HepG2 (cell line): Measurements from ENCODE around the gene LYRM9.

Source experiments
- DPF2 ChIP-seq: sonication (generic); formaldehyde crosslinking; IDR thresholded peaks from 2 replicates; pipeline ENCODE4 v1.4.0; 2020; ENCODE audit warnings: mild to moderate bottlenecking, low read depth, missing genetic modification reagents, borderline replicate concordance
- POLR2AphosphoS5 ChIP-seq: IDR thresholded peaks from 2 replicates; pipeline ENCODE4 v1.6.1; 2012; ENCODE audit warnings: low read depth, low read length
- SRF ChIP-seq: IDR thresholded peaks from 2 replicates; pipeline ENCODE4 v1.6.1; 2011; ENCODE audit warnings: mild to moderate bottlenecking, low read depth, low read length, moderate library complexity
- TAF1 ChIP-seq: sonication (generic); formaldehyde crosslinking; IDR thresholded peaks from 2 replicates; pipeline ENCODE4 v1.4.0; 2020; ENCODE audit warnings: missing genetic modification reagents
- ZNF292 ChIP-seq: sonication (generic); formaldehyde crosslinking; IDR thresholded peaks from 2 replicates; pipeline ENCODE4 v1.8.1; 2022; ENCODE audit warnings: mild to moderate bottlenecking, low read depth, missing genetic modification reagents, borderline replicate concordance
- ZNF501 ChIP-seq: sonication (generic); formaldehyde crosslinking; IDR thresholded peaks from 2 replicates; pipeline ENCODE4 v1.5.1; 2020; ENCODE audit warnings: mild to moderate bottlenecking, moderate library complexity, missing genetic modification reagents
- TF ChIP-seq, protein P1 (sequence below), 2 experiments: sonication (generic) in 1 of 2; formaldehyde crosslinking in 1 of 2; IDR thresholded peaks; 2 replicates each; pipeline versions ENCODE4 v1.5.1 to v1.6.1; 2011 to 2020; ENCODE audit warnings: borderline replicate concordance in 1 of 2, low read depth in 1 of 2, low read length in 1 of 2, mild to moderate bottlenecking in 1 of 2, missing genetic modification reagents in 1 of 2, moderate library complexity in 1 of 2
- TF ChIP-seq, protein P2 (sequence below): sonication (generic); formaldehyde crosslinking; IDR thresholded peaks from 2 replicates; pipeline ENCODE4 v1.5.1; 2020; ENCODE audit warnings: missing genetic modification reagents, mild to moderate bottlenecking, borderline replicate concordance
- TF ChIP-seq, protein P3 (sequence below): sonication (generic); formaldehyde crosslinking; IDR thresholded peaks from 2 replicates; pipeline ENCODE4 v1.5.0; 2020; ENCODE audit warnings: mild to moderate bottlenecking, missing genetic modification reagents, moderate library complexity
- TF ChIP-seq, protein P4 (sequence below): sonication (generic); formaldehyde crosslinking; IDR thresholded peaks from 2 replicates; pipeline ENCODE4 v1.4.0; 2020; ENCODE audit warnings: missing genetic modification reagents

DNA sequence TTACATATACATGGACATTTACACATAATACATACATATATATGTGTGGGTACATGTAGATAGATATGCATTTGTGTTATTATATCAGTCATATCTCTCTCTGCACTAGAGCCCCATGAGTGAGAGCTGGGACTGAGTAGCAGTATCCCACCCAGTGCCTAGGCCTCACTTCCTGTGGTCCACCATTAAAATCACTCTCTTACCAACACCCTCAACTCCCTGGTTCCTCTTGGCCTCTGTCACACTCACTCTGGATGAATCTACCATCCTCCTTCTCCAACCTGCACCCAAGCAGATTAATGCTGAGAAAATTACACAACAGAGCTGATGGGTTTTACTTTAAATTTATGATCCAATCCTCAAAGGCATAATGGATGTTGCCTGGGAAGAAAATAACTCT, 4.9 kb upstream of the LYRM9 start:
- TF ChIP-seq, protein P1, sequence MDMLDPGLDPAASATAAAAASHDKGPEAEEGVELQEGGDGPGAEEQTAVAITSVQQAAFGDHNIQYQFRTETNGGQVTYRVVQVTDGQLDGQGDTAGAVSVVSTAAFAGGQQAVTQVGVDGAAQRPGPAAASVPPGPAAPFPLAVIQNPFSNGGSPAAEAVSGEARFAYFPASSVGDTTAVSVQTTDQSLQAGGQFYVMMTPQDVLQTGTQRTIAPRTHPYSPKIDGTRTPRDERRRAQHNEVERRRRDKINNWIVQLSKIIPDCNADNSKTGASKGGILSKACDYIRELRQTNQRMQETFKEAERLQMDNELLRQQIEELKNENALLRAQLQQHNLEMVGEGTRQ (IDR thresholded peaks at IDR 0.05; ENCODE audit: low read depth, low read length): no peak
- TF ChIP-seq, protein P1 (CRISPR knock-in tag; IDR thresholded peaks at IDR 0.05; ENCODE audit: borderline replicate concordance): no peak
- TF ChIP-seq, protein P2, sequence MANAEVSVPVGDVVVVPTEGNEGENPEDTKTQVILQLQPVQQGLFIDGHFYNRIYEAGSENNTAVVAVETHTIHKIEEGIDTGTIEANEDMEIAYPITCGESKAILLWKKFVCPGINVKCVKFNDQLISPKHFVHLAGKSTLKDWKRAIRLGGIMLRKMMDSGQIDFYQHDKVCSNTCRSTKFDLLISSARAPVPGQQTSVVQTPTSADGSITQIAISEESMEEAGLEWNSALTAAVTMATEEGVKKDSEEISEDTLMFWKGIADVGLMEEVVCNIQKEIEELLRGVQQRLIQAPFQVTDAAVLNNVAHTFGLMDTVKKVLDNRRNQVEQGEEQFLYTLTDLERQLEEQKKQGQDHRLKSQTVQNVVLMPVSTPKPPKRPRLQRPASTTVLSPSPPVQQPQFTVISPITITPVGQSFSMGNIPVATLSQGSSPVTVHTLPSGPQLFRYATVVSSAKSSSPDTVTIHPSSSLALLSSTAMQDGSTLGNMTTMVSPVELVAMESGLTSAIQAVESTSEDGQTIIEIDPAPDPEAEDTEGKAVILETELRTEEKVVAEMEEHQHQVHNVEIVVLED (CRISPR knock-in tag): no peak
- TF ChIP-seq ZNF292 (CRISPR knock-in tag): no peak
- TF ChIP-seq POLR2AphosphoS5: no peak
- TF ChIP-seq, protein P3, sequence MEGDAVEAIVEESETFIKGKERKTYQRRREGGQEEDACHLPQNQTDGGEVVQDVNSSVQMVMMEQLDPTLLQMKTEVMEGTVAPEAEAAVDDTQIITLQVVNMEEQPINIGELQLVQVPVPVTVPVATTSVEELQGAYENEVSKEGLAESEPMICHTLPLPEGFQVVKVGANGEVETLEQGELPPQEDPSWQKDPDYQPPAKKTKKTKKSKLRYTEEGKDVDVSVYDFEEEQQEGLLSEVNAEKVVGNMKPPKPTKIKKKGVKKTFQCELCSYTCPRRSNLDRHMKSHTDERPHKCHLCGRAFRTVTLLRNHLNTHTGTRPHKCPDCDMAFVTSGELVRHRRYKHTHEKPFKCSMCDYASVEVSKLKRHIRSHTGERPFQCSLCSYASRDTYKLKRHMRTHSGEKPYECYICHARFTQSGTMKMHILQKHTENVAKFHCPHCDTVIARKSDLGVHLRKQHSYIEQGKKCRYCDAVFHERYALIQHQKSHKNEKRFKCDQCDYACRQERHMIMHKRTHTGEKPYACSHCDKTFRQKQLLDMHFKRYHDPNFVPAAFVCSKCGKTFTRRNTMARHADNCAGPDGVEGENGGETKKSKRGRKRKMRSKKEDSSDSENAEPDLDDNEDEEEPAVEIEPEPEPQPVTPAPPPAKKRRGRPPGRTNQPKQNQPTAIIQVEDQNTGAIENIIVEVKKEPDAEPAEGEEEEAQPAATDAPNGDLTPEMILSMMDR (CRISPR knock-in tag): no peak
- no peak for TF ChIP-seq SRF
- no peak for TF ChIP-seq ZNF501 (CRISPR knock-in tag)
- no peak for TF ChIP-seq TAF1 (CRISPR knock-in tag)
- TF ChIP-seq, protein P4, sequence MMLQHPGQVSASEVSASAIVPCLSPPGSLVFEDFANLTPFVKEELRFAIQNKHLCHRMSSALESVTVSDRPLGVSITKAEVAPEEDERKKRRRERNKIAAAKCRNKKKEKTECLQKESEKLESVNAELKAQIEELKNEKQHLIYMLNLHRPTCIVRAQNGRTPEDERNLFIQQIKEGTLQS (CRISPR knock-in tag): no peak
- TF ChIP-seq DPF2 (CRISPR knock-in tag): no peak
